MG63 (cell line): ENCODE measurements around the gene TRIM24. TPM values are rescaled to one million over a fixed set of nuclear protein-coding genes. Genes with fewer than 3 reads are reported as not detected.

ENCODE experiments used
- total RNA-seq: library from RNA; depleted of rRNA; stranded (reverse); fragments of >200 nt; shearing (Covaris generic); gene quantifications from 2 replicates; pipeline ENCODE4 v1.2.3, GENCODE V29; 2014; ENCODE audit warnings: low replicate concordance; rRNA removed

The TRIM24 gene
- total RNA-seq, 1 experiment from 2014 or later = 4.1 TPM

Other genes starting within 250 kb of the TRIM24 start
- not detected in 2 replicates for gene SVOPL, start 241.1 kb downstream of the TRIM24 start, total RNA-seq